Measurements from ENCODE around the gene CLIC4. TPM values are rescaled to one million over a fixed set of nuclear protein-coding genes. Genes with fewer than 3 reads are reported as not detected.

The CLIC4 gene
- total and polyA plus RNA-seq, 10 of the 15 experiments (the other 5 are each of a cell fraction or from before 2014, with no cell fraction given): 20.4 to 107 (median 69.6) TPM

- TF ChIP-seq NKRF (conservative IDR thresholded peaks at IDR 0.05): no peak
- no peak for TF ChIP-seq RAD21 (IDR thresholded peaks at IDR 0.05; ENCODE audit: insufficient read depth, low read depth, low read length)
- no peak for TF ChIP-seq DPF2 (IDR thresholded peaks at IDR 0.05)
- TF ChIP-seq TAF1 (IDR thresholded peaks at IDR 0.05; ENCODE audit: borderline replicate concordance, low read depth, low read length): no peak
- TF ChIP-seq STAT1 (conservative IDR thresholded peaks at IDR 0.05): no peak
- no peak for TF ChIP-seq ZBED1 (IDR thresholded peaks at IDR 0.05; ENCODE audit: borderline replicate concordance)
These were observed 17.0 kb downstream of the CLIC4 start (continued) for GRCh38 chr1:24762133-24762676.

DNA sequence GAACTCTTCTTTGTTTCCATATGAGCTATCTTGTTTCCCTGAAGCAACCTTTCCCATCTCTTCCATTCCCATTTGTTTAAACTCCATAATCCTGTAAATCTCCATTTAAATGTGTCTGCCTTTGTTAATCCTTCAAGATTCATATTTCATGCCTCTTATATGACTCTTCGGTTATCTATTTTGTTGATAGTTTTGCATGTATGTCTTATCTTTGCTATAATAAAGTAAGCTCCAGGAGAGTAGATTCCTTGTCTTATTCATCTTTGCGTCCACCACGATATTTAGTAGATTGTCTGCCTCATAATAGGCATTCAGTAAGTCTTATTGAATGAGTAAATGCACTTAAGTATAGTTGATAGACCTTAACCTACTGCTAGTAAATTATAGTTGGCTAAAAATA lies 18.4 kb downstream of the CLIC4 start:
- no peaks in the 10 kb centered on the region for H3K27me3 ChIP-seq (replicated peaks in 1 of 2; ENCODE audit: control insufficient read depth in 2 of 2, insufficient read depth in 2 of 2, low read length in 1 of 2)
- no peak overlapping the region for H3K27ac ChIP-seq (ENCODE audit: control insufficient read depth, insufficient read depth)
- 86% methylated on average over 3 of the region's 3 CpGs for WGBS (ENCODE audit: insufficient coverage, insufficient replicate concordance, low lambda C conversion rate, missing lambda C conversion rate)
- TF ChIP-seq, protein P1, sequence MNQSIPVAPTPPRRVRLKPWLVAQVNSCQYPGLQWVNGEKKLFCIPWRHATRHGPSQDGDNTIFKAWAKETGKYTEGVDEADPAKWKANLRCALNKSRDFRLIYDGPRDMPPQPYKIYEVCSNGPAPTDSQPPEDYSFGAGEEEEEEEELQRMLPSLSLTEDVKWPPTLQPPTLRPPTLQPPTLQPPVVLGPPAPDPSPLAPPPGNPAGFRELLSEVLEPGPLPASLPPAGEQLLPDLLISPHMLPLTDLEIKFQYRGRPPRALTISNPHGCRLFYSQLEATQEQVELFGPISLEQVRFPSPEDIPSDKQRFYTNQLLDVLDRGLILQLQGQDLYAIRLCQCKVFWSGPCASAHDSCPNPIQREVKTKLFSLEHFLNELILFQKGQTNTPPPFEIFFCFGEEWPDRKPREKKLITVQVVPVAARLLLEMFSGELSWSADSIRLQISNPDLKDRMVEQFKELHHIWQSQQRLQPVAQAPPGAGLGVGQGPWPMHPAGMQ (IDR thresholded peaks at IDR 0.05; ENCODE audit: borderline replicate concordance): no peak
- no peak for TF ChIP-seq EED (IDR thresholded peaks at IDR 0.05; ENCODE audit: low read depth)
- TF ChIP-seq YBX1 (IDR thresholded peaks at IDR 0.05): no peak
- TF ChIP-seq SMAD1 (IDR thresholded peaks at IDR 0.05; ENCODE audit: low read depth, partially characterized antibody): no peak
- no peak for TF ChIP-seq HSF1 (IDR thresholded peaks at IDR 0.05; ENCODE audit: low read depth, low read length)
- H3K9ac ChIP-seq (ENCODE audit: control insufficient read depth, insufficient read depth, low read length): no peak overlapping the region
- no peaks in the 10 kb centered on the region for H4K20me1 ChIP-seq (ENCODE audit: control insufficient read depth, insufficient read depth)
- peaks cover 2 to 3% of the 10 kb centered on the region in 2 experiments; a peak in 3 of 4 replicates for H3K36me3 ChIP-seq (ENCODE audit: control insufficient read depth in 2 of 2, insufficient read depth in 2 of 2, low read length in 1 of 2)
- intact Hi-C loops (cut with micrococcal nuclease; ENCODE audit: unreplicated experiment) (no loop called here), in situ Hi-C loops (cut with MboI) (no loop called here)
- H3K9me3 ChIP-seq (replicated peaks; ENCODE audit: control insufficient read depth, insufficient read depth, low read length): no peaks in the 10 kb centered on the region
- no peak for DNase-seq (ENCODE audit: low read depth, low spot score)
- no peak overlapping the region for H3K4me3 ChIP-seq
- ChIA-PET CTCF (interaction anchor here (1.1 to 4.9 kb wide), 8 partner anchors 12 to 75 kb away, joined by 3 to 20 read pairs (median 6); partner anchors contain the start of gene CLIC4), RAD21 (ENCODE audit: unreplicated experiment) (interaction anchor here (0.7 to 2.2 kb wide), 5 partner anchors 9 to 67 kb away, joined by 3 to 12 read pairs (median 6); no protein-coding TSS in a partner anchor), SMC1A (ENCODE audit: uncharacterized antibody, unreplicated experiment) (interaction anchor here (1.0 to 14.8 kb wide), 5 partner anchors 9 to 75 kb away, joined by 3 to 174 read pairs (median 18); partner anchors contain the start of gene CLIC4), POLR2A (interaction anchor here (0.6 to 1.5 kb wide), 7 partner anchors 9 to 48 kb away, joined by 3 to 6 read pairs (median 3); partner anchors contain the start of gene CLIC4)
- peaks cover 62% of the 10 kb centered on the region for H3K79me2 ChIP-seq (ENCODE audit: control insufficient read depth, insufficient read depth, low read length)
- FAIRE-seq: no peak
- H2AFZ ChIP-seq (ENCODE audit: control insufficient read depth, low read depth, low read length): no peak overlapping the region
- no TSS peak for BruUV-seq (replicated peaks)
- no peak overlapping the region for H3K4me2 ChIP-seq (ENCODE audit: control insufficient read depth, insufficient read depth)
- ATAC-seq: no peak
- peaks cover 7% of the 10 kb centered on the region; the same call in 1 of the 2 replicates for H3K4me1 ChIP-seq (ENCODE audit: control insufficient read depth, insufficient read depth, low read length)
